ENCODE measurements around the gene MARCHF10. TPM values are rescaled to one million over a fixed set of nuclear protein-coding genes. Genes with fewer than 3 reads are reported as not detected.

Gene MARCHF10
- total and polyA plus RNA-seq, 2 of the 4 experiments (the other 2 are of a cell fraction) = 0.18 to 0.74 TPM

- Histone ChIP-seq H3K27ac (ENCODE audit: insufficient read depth, low read length) (no peak overlapping the region), H3K9ac (ENCODE audit: low read depth, low read length) (no peak overlapping the region), H3K23ac (ENCODE audit: low read depth, low read length) (no peak overlapping the region), H3K9me1 (ENCODE audit: insufficient read depth, low read length) (peaks cover 24% of the 10 kb centered on the region), H3K36me3 (ENCODE audit: control insufficient read depth, insufficient read depth, low read length) (peaks cover 31% of the 10 kb centered on the region), H2BK15ac (ENCODE audit: low read depth, low read length) (no peak overlapping the region), H2AFZ (replicated peaks; ENCODE audit: low read length, poor library complexity) (no peak overlapping the region), H3K4me1 (ENCODE audit: control insufficient read depth, insufficient read depth, low read length) (peaks cover 2% of the 10 kb centered on the region; the same call in 1 of the 2 replicates), H4K20me1 (ENCODE audit: insufficient read depth, low read length) (peaks cover 55% of the 10 kb centered on the region), H3K4me3 (ENCODE audit: insufficient read depth, low read depth, low read length) (no peak overlapping the region), H3K9me3 (ENCODE audit: control insufficient read depth, insufficient read depth, low read length) (no peaks in the 10 kb centered on the region; the same call in 1 of the 2 replicates), H3K4me2 (ENCODE audit: low read depth, low read length) (no peak overlapping the region), H4K91ac (ENCODE audit: insufficient read depth, low read depth, low read length) (no peak overlapping the region), H3K27me3 (ENCODE audit: control insufficient read depth, insufficient read depth, low read length) (no peaks in the 10 kb centered on the region), H4K5ac (ENCODE audit: low read depth, low read length) (no peak overlapping the region), H3K18ac (ENCODE audit: low read depth, low read length) (no peak overlapping the region), H3K14ac (replicated peaks; ENCODE audit: low read depth, low read length) (no peak overlapping the region), H2BK20ac (ENCODE audit: low read depth, low read length) (no peak overlapping the region), H2BK120ac (ENCODE audit: low read depth, low read length) (no peak overlapping the region), H2AK9ac (replicated peaks; ENCODE audit: low read depth, low read length, poor library complexity) (no peak overlapping the region), H3K4ac (ENCODE audit: low read depth, low read length) (no peak overlapping the region), H2AK5ac (ENCODE audit: low read depth, low read length) (no peak overlapping the region), H3K56ac (ENCODE audit: extremely low read depth, insufficient read depth, low read length) (no peak overlapping the region), H2BK5ac (ENCODE audit: low read depth, low read length, poor library complexity, severe bottlenecking) (no peak overlapping the region), H4K8ac (ENCODE audit: low read depth in 2 of 2, low read length in 2 of 2) (no peak overlapping the region), H3K79me1 (ENCODE audit: low read depth in 1 of 2, low read length in 2 of 2) (peaks cover 46 to 89% of the 10 kb centered on the region in 2 experiments)
- in situ Hi-C loops (cut with MboI; ENCODE audit: low sequenced_read_pairs) (no loop called here), dilution Hi-C loops (cut with HindIII; ENCODE audit: low sequenced_read_pairs, unreplicated experiment) (no loop called here), intact Hi-C loops (cut with micrococcal nuclease) (no loop called here)
- no CpG with 5 or more reads among the region's 1 CpG for WGBS, 2 experiments (ENCODE audit: extremely low coverage in 2 of 2, insufficient read length in 1 of 2)
- TF ChIP-seq ELK1 (IDR thresholded peaks at IDR 0.05; ENCODE audit: borderline replicate concordance, low read depth, low read length) = no peak
- TF ChIP-seq USF2 (IDR thresholded peaks at IDR 0.05; ENCODE audit: low read depth, low read length) = no peak
- TF ChIP-seq CEBPB (IDR thresholded peaks at IDR 0.05; ENCODE audit: low read depth, low read length) = no peak
- ATAC-seq (ENCODE audit: low read depth) (no peak), DNase-seq (no peak)
- ChIA-PET POLR2A (ENCODE audit: unreplicated experiment) (interaction anchor here (0.6 kb wide), 1 partner anchor 9 kb away, joined by 7 read pairs; no protein-coding TSS in a partner anchor), CTCF (no interaction called here)
- no TSS peak for BruUV-seq (replicated peaks)
These were observed 146.8 kb downstream of the MARCHF10 start for GRCh38 chr17:62661337-62661736.

Measured in IMR-90 (cell line).